Fibroblast of skin of left quadriceps (primary cell): Measurements from ENCODE around the gene UBE2Z.
"Not testable (repeated sequence)": the region's sequence is repeated elsewhere in the genome, so short reads cannot be mapped to it uniquely, and the experiment has no call there.

Source experiments
- DNase-seq, 2 experiments: peaks; one replicate each; pipeline ENCODE4 v3.0.0-alpha.2; 2013; ENCODE audit warnings: low read depth in 2 of 2

UBE2Z gene

GRCh38 chr17:48904428-48904827, 3.8 kb upstream of the UBE2Z start:
- DNase-seq: no peak

- no peak for DNase-seq
Measured at GRCh38 chr17:48905987-48906515, 2.2 kb upstream of the UBE2Z start.

- DNase-seq: peak; percentile 6 to 7
Measured at GRCh38 chr17:48907713-48908046, 527 bp upstream of the UBE2Z start.

GRCh38 chr17:48908853-48909394, 717 bp downstream of the UBE2Z start:
- DNase-seq: peak; percentile 74 to 80

- no peak for DNase-seq
Measured at GRCh38 chr17:48909783-48910182, 1.6 kb downstream of the UBE2Z start.

GRCh38 chr17:48910370-48910769, 2.2 kb downstream of the UBE2Z start:
- DNase-seq: no peak

GRCh38 chr17:48912476-48912875, 4.3 kb downstream of the UBE2Z start:
- no peak for DNase-seq

GRCh38 chr17:48915459-48916282, 7.5 kb downstream of the UBE2Z start:
- DNase-seq: peak; percentile 46 to 50

- DNase-seq: no peak
Measured at GRCh38 chr17:48925251-48925990, 17.2 kb downstream of the UBE2Z start.

- no peak for DNase-seq
Measured at GRCh38 chr17:48925991-48926342, 17.8 kb downstream of the UBE2Z start.

GRCh38 chr17:48927978-48928745, 20.0 kb downstream of the UBE2Z start:
- no peak for DNase-seq

GRCh38 chr17:48928876-48929811, 20.9 kb downstream of the UBE2Z start:
- no peak for DNase-seq

GRCh38 chr17:48929812-48930165, 21.6 kb downstream of the UBE2Z start:
- DNase-seq: no peak

GRCh38 chr17:48930435-48930873, 22.2 kb downstream of the UBE2Z start:
- DNase-seq: no peak

- no peak for DNase-seq
Measured at GRCh38 chr17:48933035-48933434, 24.8 kb downstream of the UBE2Z start.

GRCh38 chr17:48944515-48945260, 36.5 kb downstream of the UBE2Z start, which contains the start of gene SNF8:
SNF8 (minus strand) TSS chr17:48944842; CDS start chr17:48944734, 108 bp downstream.
- DNase-seq: peak; percentile 74 to 75

- DNase-seq: not testable (repeated sequence)
Measured at GRCh38 chr17:48945261-48945651, 37.0 kb downstream of the UBE2Z start.

GRCh38 chr17:48951572-48951971, 43.4 kb downstream of the UBE2Z start:
- no peak for DNase-seq

- DNase-seq: no peak
Measured at GRCh38 chr17:48952904-48953303, 44.7 kb downstream of the UBE2Z start.

GRCh38 chr17:48954300-48954755, 46.1 kb downstream of the UBE2Z start:
- DNase-seq: no peak
